IgD-negative memory B cell (primary cell): ENCODE results near the gene DIS3L2. TPM values are rescaled to one million over a fixed set of nuclear protein-coding genes. Genes with fewer than 3 reads are reported as not detected.

Experiments used
- H3K27ac Mint-ChIP-seq, 3 donors: one replicate each; pipeline ENCODE4 v1.8.0; 2020 to 2022; ENCODE audit warnings: mild to moderate bottlenecking in 3 of 3, mixed read lengths in 3 of 3, moderate library complexity in 1 of 3
- H3K27me3 Mint-ChIP-seq: one replicate; pipeline ENCODE4 v1.8.0; 2021; ENCODE audit warnings: mixed read lengths
- H3K36me3 Mint-ChIP-seq: one replicate; pipeline ENCODE4 v1.8.0; 2020; ENCODE audit warnings: mild to moderate bottlenecking, mixed read lengths
- H3K4me1 Mint-ChIP-seq, 3 donors: one replicate each; pipeline ENCODE4 v1.8.0; 2020 to 2022; ENCODE audit warnings: mixed read lengths in 3 of 3, mild to moderate bottlenecking in 1 of 3
- H3K4me3 Mint-ChIP-seq, 4 donors: one replicate each; pipeline ENCODE4 v1.8.0; 2020 to 2022; ENCODE audit warnings: mild to moderate bottlenecking in 4 of 4, mixed read lengths in 4 of 4, moderate library complexity in 3 of 4
- H3K9me3 Mint-ChIP-seq, 3 donors: one replicate each; pipeline ENCODE4 v1.8.0; 2020 to 2021; ENCODE audit warnings: mixed read lengths in 3 of 3, mild to moderate bottlenecking in 1 of 3
- polyA plus RNA-seq: library from polyadenylated mRNA; unstranded; fragments of 300-500 nt; fragmentation: Illumina TruSeq; gene quantifications from one replicate; pipeline ENCODE4 v1.2.3, GENCODE V29; 2021

The DIS3L2 gene
- polyA plus RNA-seq, 1 donor from 2014 or later: 21.7 TPM

DNA sequence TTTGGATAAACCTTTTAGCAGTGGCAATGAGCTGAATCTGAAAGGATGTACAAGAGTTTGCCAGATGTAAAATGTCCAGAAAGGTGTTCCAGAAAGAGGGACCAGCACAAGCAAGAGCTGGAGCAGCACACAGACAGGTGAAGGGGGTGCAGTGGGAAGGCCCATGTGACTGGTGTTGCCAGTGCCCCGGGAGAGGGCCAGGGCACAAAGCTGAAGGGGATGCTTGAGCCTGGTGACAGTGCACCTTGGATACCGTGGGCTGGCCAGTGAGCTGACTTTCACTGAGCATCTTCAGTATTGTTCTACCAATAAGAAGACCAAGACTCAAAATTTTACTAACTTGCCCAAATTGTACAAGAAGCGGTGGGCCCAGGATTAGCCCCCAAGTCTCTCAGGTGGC lies 284.7 kb downstream of the DIS3L2 start:
- no peaks in the 10 kb centered on the region for H3K9me3 Mint-ChIP-seq
- peaks cover 12% of the 10 kb centered on the region for H3K36me3 Mint-ChIP-seq
- H3K4me1 Mint-ChIP-seq: peaks cover 0 to 1% (median 0%) of the 10 kb centered on the region in 3 donors
- no peak overlapping the region for H3K4me3 Mint-ChIP-seq
- no peaks in the 10 kb centered on the region for H3K27me3 Mint-ChIP-seq
- no peak overlapping the region for H3K27ac Mint-ChIP-seq

DNA sequence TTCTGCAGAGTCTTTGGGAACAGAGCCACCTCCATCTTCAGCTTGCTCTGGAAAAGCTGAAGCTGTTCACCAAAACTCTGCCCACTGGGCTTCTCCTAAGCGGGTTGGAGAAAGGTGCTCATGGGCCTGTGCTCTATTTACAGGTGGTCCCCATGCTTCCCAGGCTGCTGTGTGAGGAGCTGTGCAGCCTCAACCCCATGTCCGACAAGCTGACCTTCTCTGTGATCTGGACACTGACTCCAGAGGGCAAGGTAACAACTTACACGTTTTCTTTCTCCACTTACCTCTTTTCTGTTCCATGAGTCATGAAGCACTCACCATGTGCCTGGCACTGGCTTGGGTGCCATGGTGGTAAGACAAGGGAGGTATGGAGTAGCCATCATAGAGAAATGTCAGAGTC lies 287.6 kb downstream of the DIS3L2 start:
- Mint-ChIP-seq H3K4me1 (peaks cover 0 to 1% (median 0%) of the 10 kb centered on the region in 3 donors), H3K36me3 (peaks cover 19% of the 10 kb centered on the region), H3K9me3 (no peaks in the 10 kb centered on the region), H3K27me3 (no peaks in the 10 kb centered on the region), H3K27ac (no peak overlapping the region), H3K4me3 (no peak overlapping the region)

DNA sequence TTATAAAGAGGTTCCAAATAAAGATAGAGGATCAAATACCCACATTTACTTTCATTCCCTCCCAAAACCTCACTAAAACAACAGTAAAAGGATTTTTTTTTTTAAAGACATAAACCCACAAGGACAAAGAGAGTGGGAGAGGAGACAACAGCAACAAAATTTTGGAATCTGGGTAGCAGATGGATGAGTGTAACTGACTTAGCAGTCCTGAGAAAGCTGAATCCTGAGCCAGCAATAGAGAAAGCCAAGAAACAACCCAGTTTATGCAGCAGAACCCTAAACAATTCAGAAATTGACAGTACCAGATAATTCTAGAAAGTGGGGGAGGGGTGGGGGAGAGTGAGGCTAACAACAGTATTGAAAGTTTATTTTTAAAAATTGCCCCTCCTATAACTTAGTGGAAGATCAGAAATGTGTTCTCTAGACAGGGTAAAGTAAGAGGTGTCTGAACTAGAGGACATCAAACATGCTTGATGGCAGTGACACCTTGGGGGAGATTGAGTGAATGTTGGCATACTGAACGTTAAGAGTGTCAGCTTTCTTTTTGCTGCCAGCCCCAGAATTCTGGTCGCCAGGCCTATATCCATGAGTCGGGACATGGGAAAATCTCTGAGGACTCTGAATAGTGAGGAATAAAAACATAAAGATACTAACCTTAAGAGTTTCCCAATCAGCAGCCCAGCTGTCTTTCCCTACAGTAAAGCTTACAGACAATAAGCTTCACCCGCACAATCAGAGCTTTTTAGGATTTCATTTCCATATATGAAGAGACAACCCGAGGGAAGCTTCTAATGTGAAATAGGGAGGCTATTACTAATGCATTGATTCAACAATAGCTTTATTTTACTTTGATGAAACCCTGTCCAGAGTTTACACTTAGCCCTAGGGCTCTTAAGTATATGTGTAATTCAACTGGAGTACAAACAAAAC lies 289.0 kb downstream of the DIS3L2 start:
- no peak overlapping the region for H3K27ac Mint-ChIP-seq
- no peaks in the 10 kb centered on the region for H3K9me3 Mint-ChIP-seq
- H3K27me3 Mint-ChIP-seq: no peaks in the 10 kb centered on the region
- H3K4me1 Mint-ChIP-seq: peaks cover 0 to 1% (median 0%) of the 10 kb centered on the region in 3 donors
- peaks cover 19% of the 10 kb centered on the region for H3K36me3 Mint-ChIP-seq
- no peak overlapping the region for H3K4me3 Mint-ChIP-seq

DNA sequence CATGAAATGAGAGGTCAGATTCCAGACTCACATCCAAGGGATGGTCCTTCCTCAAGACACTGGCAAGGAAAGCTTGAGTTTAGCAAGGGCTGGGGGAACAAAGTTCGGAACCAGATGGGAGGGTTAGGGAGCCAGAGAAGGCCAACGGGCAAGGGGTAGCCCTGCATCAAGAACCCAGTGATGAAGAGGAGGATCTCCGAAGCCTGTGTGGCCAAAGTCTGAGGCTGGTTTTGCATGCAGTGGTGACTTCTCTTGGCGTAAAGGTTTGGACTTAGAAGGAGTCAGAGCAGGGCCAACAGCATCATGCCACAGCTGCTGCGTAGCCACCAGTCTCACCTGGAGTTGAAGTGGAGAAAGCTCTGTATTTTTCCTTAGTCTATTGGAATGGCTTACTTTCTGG lies 293.5 kb downstream of the DIS3L2 start:
- Mint-ChIP-seq H3K9me3 (no peaks in the 10 kb centered on the region), H3K4me3 (no peak overlapping the region), H3K27me3 (no peaks in the 10 kb centered on the region), H3K36me3 (peaks cover 31% of the 10 kb centered on the region), H3K27ac (no peak overlapping the region), H3K4me1 (no peaks in the 10 kb centered on the region)

DNA sequence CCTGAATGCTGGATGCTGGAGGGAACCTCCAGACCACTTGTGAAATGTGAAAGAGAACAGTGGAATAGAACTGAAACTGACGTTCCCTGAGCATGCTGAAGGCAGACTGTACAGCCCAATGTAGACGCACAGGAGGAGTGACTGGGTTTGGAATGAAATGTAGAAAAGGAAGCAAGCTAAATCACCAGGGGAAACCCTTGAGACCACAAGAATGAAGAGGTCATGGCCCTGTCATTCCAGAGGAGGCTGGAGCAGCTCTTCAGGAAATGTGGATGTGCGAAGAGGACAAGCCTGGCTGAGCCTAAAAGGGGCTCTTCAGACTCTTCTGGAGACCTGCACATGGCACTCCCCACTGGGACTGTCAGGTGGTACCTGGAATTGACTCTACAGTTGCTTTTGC lies 298.6 kb downstream of the DIS3L2 start:
- H3K27ac Mint-ChIP-seq: no peak overlapping the region
- no peaks in the 10 kb centered on the region for H3K9me3 Mint-ChIP-seq
- H3K36me3 Mint-ChIP-seq: peaks cover 35% of the 10 kb centered on the region
- no peaks in the 10 kb centered on the region for H3K27me3 Mint-ChIP-seq
- no peaks in the 10 kb centered on the region for H3K4me1 Mint-ChIP-seq
- H3K4me3 Mint-ChIP-seq: no peak overlapping the region

DNA sequence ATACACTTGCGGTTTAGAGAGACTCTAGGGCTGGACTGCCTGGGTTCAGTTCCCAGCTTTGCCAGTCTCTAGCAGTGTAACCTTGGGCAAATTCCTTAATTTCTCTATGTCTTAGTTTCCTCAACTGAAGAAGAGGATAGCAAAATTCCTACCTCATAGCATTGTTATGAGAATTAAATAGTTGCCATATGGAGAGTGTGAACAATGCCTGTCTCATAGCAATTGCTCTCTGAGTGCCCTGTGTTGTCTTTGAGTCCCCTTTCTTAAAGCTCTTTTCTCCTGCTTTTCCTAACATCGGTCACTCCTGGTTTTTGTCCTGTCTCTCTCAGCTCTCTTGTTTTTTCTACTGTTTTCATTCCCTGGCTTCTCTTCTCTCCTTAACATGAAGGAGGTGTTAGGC lies 300.3 kb downstream of the DIS3L2 start:
- Mint-ChIP-seq H3K4me1 (no peaks in the 10 kb centered on the region), H3K27ac (peak overlapping the region in 1 of 3 donors; percentile 7), H3K9me3 (no peaks in the 10 kb centered on the region), H3K4me3 (no peak overlapping the region), H3K27me3 (no peaks in the 10 kb centered on the region), H3K36me3 (peaks cover 33% of the 10 kb centered on the region)

DNA sequence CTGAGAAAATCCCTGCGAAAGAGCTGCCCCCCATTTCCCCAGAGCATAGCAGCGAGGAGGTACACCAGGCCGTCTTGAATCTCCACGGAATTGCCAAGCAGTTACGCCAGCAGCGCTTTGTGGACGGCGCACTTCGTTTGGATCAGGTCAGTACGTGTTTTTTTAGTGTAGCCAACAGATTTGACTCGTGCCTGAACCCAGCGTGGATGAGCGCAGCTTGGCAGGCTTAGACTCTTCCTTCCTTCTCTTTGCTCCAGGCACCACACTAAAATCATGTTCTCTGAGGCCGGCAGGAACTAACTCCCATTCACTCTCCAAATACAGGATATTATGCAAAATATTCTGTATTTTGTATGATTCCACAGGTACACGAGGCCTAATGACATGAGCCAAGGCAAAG lies 301.8 kb downstream of the DIS3L2 start:
- H3K27me3 Mint-ChIP-seq: no peaks in the 10 kb centered on the region
- no peaks in the 10 kb centered on the region for H3K9me3 Mint-ChIP-seq
- no peak overlapping the region for H3K27ac Mint-ChIP-seq
- no peak overlapping the region for H3K4me3 Mint-ChIP-seq
- H3K36me3 Mint-ChIP-seq: peaks cover 32% of the 10 kb centered on the region
- no peaks in the 10 kb centered on the region for H3K4me1 Mint-ChIP-seq

DNA sequence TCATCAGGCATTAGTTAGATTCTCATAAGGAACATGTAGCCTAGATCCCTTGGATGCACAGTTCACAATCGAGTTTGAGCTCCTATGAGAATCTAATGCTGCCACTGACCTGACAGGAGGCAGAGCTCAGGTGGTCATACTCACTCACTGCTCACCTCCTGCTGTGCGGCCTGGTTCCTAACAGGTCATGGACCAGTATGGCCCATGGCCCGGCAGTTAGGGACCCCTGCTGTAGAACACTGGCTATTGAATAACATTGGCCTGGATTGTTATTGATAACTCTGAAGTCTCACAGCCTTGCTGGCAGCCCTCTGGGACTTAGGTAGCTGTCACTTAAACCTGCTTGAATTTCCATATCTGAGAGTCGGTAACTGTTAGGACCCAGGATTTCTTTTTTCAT lies 302.6 kb downstream of the DIS3L2 start:
- H3K27me3 Mint-ChIP-seq: no peaks in the 10 kb centered on the region
- H3K36me3 Mint-ChIP-seq: peaks cover 26% of the 10 kb centered on the region
- H3K4me1 Mint-ChIP-seq: no peaks in the 10 kb centered on the region
- no peak overlapping the region for H3K27ac Mint-ChIP-seq
- no peak overlapping the region for H3K4me3 Mint-ChIP-seq
- no peaks in the 10 kb centered on the region for H3K9me3 Mint-ChIP-seq

DNA sequence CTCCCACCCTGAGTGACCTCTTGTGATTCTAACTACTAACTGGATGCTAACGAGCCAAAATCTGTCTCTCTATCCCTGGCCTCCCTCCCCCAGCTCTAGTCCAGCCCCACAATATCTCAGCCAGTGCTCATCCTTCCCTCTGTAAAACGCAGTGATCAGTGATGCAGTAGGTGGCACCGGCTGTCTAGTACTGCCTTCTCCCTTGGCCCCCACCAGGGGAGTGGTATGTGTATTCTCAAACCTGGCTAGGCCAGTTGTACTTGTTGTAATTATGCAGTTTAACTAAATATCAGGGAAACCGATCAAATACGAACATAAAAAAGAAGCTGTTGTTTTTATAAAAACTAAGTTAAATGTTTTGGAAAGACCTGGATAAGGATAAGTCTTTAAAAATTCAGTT lies 303.8 kb downstream of the DIS3L2 start:
- Mint-ChIP-seq H3K27ac (no peak overlapping the region), H3K9me3 (no peaks in the 10 kb centered on the region), H3K4me3 (no peak overlapping the region), H3K27me3 (no peaks in the 10 kb centered on the region), H3K36me3 (peaks cover 23% of the 10 kb centered on the region), H3K4me1 (no peaks in the 10 kb centered on the region)

DNA sequence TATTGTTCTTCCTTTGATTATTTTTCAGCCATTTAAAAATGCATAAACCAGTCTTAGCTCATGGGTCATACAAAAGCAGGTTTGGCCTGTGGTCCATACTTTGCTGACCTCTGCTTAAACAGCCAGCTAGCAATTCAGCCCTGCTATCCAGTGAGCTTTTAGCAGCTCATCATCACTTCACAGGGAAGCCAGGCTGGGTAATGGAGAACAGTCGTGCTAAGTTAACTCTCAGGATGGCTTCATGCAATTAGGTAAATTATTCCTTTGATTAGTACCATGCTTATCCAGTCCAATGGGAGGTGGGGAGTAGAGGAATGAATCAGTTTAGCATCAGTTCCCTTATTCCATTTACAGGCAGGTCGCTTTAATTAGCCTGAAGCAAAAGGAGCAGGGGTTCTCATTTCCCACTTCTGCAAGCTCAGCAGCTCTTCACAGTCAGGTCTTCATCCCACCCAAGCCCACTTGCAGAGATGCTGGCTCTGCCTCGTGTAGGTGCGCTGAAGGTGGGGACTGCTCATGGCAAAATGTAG lies 307.2 kb downstream of the DIS3L2 start:
- H3K4me3 Mint-ChIP-seq: no peak overlapping the region
- peaks cover 16% of the 10 kb centered on the region for H3K36me3 Mint-ChIP-seq
- no peak overlapping the region for H3K27ac Mint-ChIP-seq
- H3K4me1 Mint-ChIP-seq: no peaks in the 10 kb centered on the region
- H3K9me3 Mint-ChIP-seq: no peaks in the 10 kb centered on the region
- no peaks in the 10 kb centered on the region for H3K27me3 Mint-ChIP-seq

DNA sequence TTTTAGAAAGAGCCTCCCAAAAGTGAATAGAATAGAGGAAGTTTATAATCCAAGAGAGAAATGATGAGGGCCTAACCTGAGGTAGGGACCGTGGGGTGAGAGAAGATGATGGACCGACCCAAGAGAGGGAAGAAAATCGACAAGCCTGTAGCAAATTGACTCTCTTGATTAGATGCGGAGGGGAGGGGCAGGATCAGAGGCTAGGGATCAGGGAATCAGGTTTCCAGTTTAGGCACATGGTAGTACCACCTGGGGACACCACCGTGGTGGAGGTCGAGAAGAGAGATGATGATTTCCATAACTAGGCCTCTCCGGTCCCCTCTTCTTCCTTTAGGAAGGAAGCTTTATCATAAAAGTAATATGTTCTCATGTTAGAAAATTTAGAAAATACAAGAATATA lies 308.4 kb downstream of the DIS3L2 start:
- Mint-ChIP-seq H3K27ac (peak overlapping the region in 1 of 3 donors; percentile 28), H3K4me3 (no peak overlapping the region), H3K4me1 (no peaks in the 10 kb centered on the region), H3K27me3 (no peaks in the 10 kb centered on the region), H3K36me3 (peaks cover 12% of the 10 kb centered on the region), H3K9me3 (no peaks in the 10 kb centered on the region)

DNA sequence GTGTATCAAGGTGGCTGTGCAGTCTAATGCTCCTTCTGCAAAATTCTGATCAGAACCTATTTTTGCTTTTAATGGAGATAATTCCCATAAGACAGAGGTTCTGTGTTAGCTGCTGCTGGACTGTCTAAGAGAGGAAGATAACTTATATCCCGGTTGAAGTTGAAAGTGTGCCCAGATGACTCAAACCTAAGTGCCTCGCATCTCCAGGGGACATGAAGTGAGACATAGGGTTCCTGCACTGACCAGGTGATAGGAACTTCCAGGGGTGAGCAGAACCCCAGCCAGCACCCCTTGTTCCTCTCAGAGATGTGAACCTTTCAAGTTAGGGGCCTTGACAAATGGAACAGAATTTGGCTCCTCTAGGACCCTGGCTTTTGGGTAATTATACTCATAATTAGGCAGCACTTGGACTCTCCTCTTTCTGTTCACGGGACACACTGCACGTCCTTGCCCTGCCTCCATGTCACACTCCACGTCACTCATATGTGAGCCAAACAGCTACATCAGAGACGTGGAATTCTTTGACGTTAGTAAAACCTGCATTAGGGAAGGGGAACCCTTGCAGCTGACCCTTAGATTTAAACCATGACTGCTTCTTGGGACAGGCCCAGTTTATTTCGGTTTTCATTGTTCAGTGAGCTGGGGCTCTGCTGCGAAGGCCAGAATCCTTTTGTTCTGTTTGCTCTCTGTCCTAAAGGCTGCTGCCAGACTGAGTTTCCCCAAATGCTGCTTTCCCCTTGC lies 312.6 kb downstream of the DIS3L2 start:
- Mint-ChIP-seq H3K9me3 (peaks cover 2 to 10% (median 4%) of the 10 kb centered on the region in 3 donors), H3K4me3 (no peak overlapping the region), H3K27ac (no peak overlapping the region), H3K36me3 (peaks cover 10% of the 10 kb centered on the region), H3K4me1 (no peaks in the 10 kb centered on the region), H3K27me3 (no peaks in the 10 kb centered on the region)

DNA sequence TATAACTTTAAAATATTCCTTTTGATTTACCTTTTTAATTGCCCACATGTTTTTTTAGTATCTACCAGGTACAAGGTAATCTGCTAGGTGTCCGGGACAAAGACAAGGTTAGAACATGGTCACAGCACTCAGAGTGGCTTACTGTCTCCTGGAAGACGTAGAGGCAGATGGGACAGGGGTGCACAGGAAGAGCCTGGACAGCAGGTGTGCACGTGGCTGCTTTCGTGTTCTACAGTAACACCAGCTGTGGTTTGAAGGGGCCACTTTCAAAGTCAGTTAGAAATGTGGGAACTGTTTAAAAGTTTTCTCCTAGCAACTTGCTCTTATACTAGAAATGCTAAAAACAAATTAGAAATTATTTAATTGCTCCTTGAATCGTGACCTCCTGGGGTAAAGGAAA lies 314.2 kb downstream of the DIS3L2 start:
- Mint-ChIP-seq H3K27ac (no peak overlapping the region), H3K4me3 (no peak overlapping the region), H3K36me3 (peaks cover 17% of the 10 kb centered on the region), H3K4me1 (peaks cover 0 to 2% (median 0%) of the 10 kb centered on the region in 3 donors), H3K9me3 (peaks cover 4 to 10% (median 4%) of the 10 kb centered on the region in 3 donors), H3K27me3 (no peaks in the 10 kb centered on the region)

DNA sequence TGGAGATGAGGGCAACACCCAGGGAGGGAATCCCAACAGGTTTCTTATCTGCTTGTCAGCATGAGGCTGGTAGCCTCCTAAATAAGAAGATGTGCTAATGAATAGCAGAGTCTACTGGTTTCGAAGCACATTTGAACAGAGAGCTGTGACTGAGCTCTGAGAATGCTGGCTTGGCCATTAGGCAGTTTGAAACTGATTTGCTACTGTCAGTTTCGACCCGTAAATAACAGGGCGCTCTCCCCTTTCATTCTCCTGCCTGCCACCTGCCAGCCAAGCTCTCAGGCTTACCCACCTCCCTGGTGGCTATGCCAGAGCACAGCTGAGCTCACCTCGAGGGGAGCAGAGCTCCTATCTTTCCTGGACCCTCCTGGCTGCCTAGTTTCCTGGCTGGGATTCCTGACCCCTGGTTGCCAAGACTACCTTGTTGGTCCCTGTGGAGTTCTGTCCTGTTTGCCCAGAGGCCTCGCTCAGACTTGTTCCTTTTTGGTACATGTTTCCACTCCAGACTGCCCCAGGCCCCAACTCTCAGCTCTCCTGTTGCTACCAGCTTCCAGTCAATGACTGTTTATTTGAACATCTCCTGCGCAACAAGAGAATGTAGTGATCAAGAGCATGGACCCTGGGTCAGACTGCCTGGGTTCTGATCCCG lies 314.7 kb downstream of the DIS3L2 start:
- Mint-ChIP-seq H3K27ac (peak overlapping the region in 1 of 3 donors; percentile 59), H3K4me3 (no peak overlapping the region), H3K9me3 (peaks cover 4 to 10% (median 4%) of the 10 kb centered on the region in 3 donors), H3K27me3 (no peaks in the 10 kb centered on the region), H3K4me1 (peaks cover 0 to 2% (median 0%) of the 10 kb centered on the region in 3 donors), H3K36me3 (peaks cover 17% of the 10 kb centered on the region)
